ENCODE results near the gene ENTPD1. TPM values are rescaled to one million over a fixed set of nuclear protein-coding genes. Genes with fewer than 3 reads are reported as not detected.

ENTPD1 gene
- total RNA-seq, 6 experiments from 2014 or later: not detected

GRCh38 chr10:95748349-95748748 lies 7.6 kb upstream of the ENTPD1 start:
- Mint-ChIP-seq H3K36me3 (ENCODE audit: low read depth) (no peaks in the 10 kb centered on the region), H3K27ac (no peak overlapping the region), H3K4me1 (ENCODE audit: low read depth) (no peaks in the 10 kb centered on the region), H3K4me3 (no peak overlapping the region), H3K9me3 (peaks cover 35% of the 10 kb centered on the region), H3K27me3 (ENCODE audit: insufficient read depth) (no peaks in the 10 kb centered on the region)
- TF ChIP-seq CTCF (IDR thresholded peaks at IDR 0.05): no peak
- DNase-seq: no peak

GRCh38 chr10:95755511-95756004 lies 405 bp upstream of the ENTPD1 start:
- Mint-ChIP-seq H3K36me3 (ENCODE audit: low read depth) (no peaks in the 10 kb centered on the region), H3K4me3 (no peak overlapping the region), H3K27ac (no peak overlapping the region), H3K27me3 (ENCODE audit: insufficient read depth) (no peaks in the 10 kb centered on the region), H3K9me3 (peaks cover 24% of the 10 kb centered on the region), H3K4me1 (ENCODE audit: low read depth) (no peaks in the 10 kb centered on the region)
- DNase-seq: no peak
- no peak for TF ChIP-seq CTCF (IDR thresholded peaks at IDR 0.05)

- no peak for TF ChIP-seq CTCF (IDR thresholded peaks at IDR 0.05)
- no peaks in the 10 kb centered on the region for H3K36me3 Mint-ChIP-seq (ENCODE audit: low read depth)
- no peak for DNase-seq
- no peaks in the 10 kb centered on the region for H3K27me3 Mint-ChIP-seq (ENCODE audit: insufficient read depth)
- H3K4me3 Mint-ChIP-seq: no peak overlapping the region
- no peak overlapping the region for H3K27ac Mint-ChIP-seq
- H3K9me3 Mint-ChIP-seq: peaks cover 12% of the 10 kb centered on the region
- H3K4me1 Mint-ChIP-seq (ENCODE audit: low read depth): no peaks in the 10 kb centered on the region
Measured at GRCh38 chr10:95756809-95757684, 1.1 kb downstream of the ENTPD1 start.

- H3K4me1 Mint-ChIP-seq (ENCODE audit: low read depth): no peaks in the 10 kb centered on the region
- TF ChIP-seq CTCF (IDR thresholded peaks at IDR 0.05): no peak
- H3K27ac Mint-ChIP-seq: no peak overlapping the region
- H3K27me3 Mint-ChIP-seq (ENCODE audit: insufficient read depth): no peaks in the 10 kb centered on the region
- H3K36me3 Mint-ChIP-seq (ENCODE audit: low read depth): no peaks in the 10 kb centered on the region
- H3K4me3 Mint-ChIP-seq: no peak overlapping the region
- H3K9me3 Mint-ChIP-seq: peaks cover 12% of the 10 kb centered on the region
- no peak for DNase-seq
Measured at GRCh38 chr10:95758351-95759025, 2.5 kb downstream of the ENTPD1 start.

GRCh38 chr10:95759233-95759826 lies 3.4 kb downstream of the ENTPD1 start:
- H3K27me3 Mint-ChIP-seq (ENCODE audit: insufficient read depth): no peaks in the 10 kb centered on the region
- H3K4me1 Mint-ChIP-seq (ENCODE audit: low read depth): no peaks in the 10 kb centered on the region
- no peak for TF ChIP-seq CTCF (IDR thresholded peaks at IDR 0.05)
- H3K36me3 Mint-ChIP-seq (ENCODE audit: low read depth): no peaks in the 10 kb centered on the region
- no peak overlapping the region for H3K27ac Mint-ChIP-seq
- DNase-seq: no peak
- no peak overlapping the region for H3K4me3 Mint-ChIP-seq
- peaks cover 10% of the 10 kb centered on the region for H3K9me3 Mint-ChIP-seq
